HepG2 (cell line): Measurements from ENCODE around the gene R3HDM4. TPM values are rescaled to one million over a fixed set of nuclear protein-coding genes. Genes with fewer than 3 reads are reported as not detected.

ENCODE experiments used
- ATAC-seq: fragments of 200-7000 bp; cut with Tn5 transposase; 3 replicates; pipeline ENCODE4 v1.9.1; 2020; ENCODE audit warnings: mild to moderate bottlenecking, moderate library complexity
- BruUV-seq: library from RNA; stranded (reverse); fragments of 400-500 nt; replicated peaks from 2 replicates; lab custom pipeline; 2021; lab: Mats Ljungman, UMichigan
- CTCF ChIA-PET: fragments of 300-600 bp; formaldehyde crosslinking; extraction: SDS; loops from one replicate; lab custom pipeline; 2021; ENCODE audit warnings: low total read pairs, inconsistent platforms, low intra/inter-chr PET ratio; lab: Yijun Ruan, JAX
- POLR2A ChIA-PET: fragments of 350-600 bp; sonication (Branson Sonifier 250); formaldehyde crosslinking; loops from one replicate; lab custom pipeline; 2020; ENCODE audit warnings: antibody characterized with exemption, inconsistent platforms; lab: Yijun Ruan, JAX
- DNase-seq: peaks from one replicate; pipeline ENCODE4 v3.0.0-alpha.2; 2015; ENCODE audit warnings: low spot score
- FAIRE-seq: peaks from 3 replicates; lab custom pipeline; 2011; peaks lifted over from hg19 to GRCh38; lab: Jason Lieb, UNC
- H2AFZ ChIP-seq: one replicate; pipeline ENCODE4 v1.6.1; 2011; ENCODE audit warnings: low read length, inconsistent platforms
- H3K27ac ChIP-seq: fragments of 300-600 bp; 3 replicates; pipeline ENCODE4 v1.8.0; 2011; ENCODE audit warnings: mixed run types, mild to moderate bottlenecking, mixed read lengths, low read length, inconsistent platforms; ENCODE audit not compliant: insufficient read depth; ENCODE audit errors: extremely low read length
- H3K27me3 ChIP-seq, 2 experiments: fragments of 200-600 bp in 1 of 2; 2 replicates in 1 of 2; 3 replicates in 1 of 2; pipeline versions ENCODE4 v1.6.0 to v1.8.0; 2011; ENCODE audit warnings: low read length in 2 of 2, mild to moderate bottlenecking in 2 of 2, moderate library complexity in 2 of 2, inconsistent platforms in 1 of 2; ENCODE audit not compliant: insufficient read depth in 2 of 2, control insufficient read depth in 1 of 2
- H3K36me3 ChIP-seq, 2 experiments: fragments of 200-600 bp in 1 of 2; replicated peaks in 1 of 2; 2 replicates in 1 of 2; 3 replicates in 1 of 2; pipeline versions ENCODE4 v1.5.1 to v1.8.0; 2011; ENCODE audit warnings: low read length in 2 of 2, inconsistent platforms in 1 of 2; ENCODE audit not compliant: insufficient read depth in 2 of 2, control insufficient read depth in 1 of 2
- H3K4me1 ChIP-seq: 2 replicates; pipeline ENCODE4 v1.5.1; 2012; ENCODE audit warnings: low read length, inconsistent platforms; ENCODE audit not compliant: insufficient read depth
- H3K4me2 ChIP-seq: 2 replicates; pipeline ENCODE4 v1.6.0; 2011; ENCODE audit warnings: low read depth, low read length, inconsistent platforms
- H3K4me3 ChIP-seq, 3 experiments: fragments of 200-600 bp in 1 of 3; sonication (generic), shearing (Covaris generic) in 1 of 3; replicated peaks in 1 of 3; 2 replicates each; pipeline ENCODE4 v1.5.1; 2011 to 2016; ENCODE audit warnings: low read length in 3 of 3, inconsistent platforms in 2 of 3, low read depth in 2 of 3, mild to moderate bottlenecking in 2 of 3, control low read depth in 1 of 3, mixed read lengths in 1 of 3; ENCODE audit not compliant: insufficient read depth in 1 of 3
- H3K79me2 ChIP-seq: one replicate; pipeline ENCODE4 v1.6.1; 2011; ENCODE audit warnings: low read length, inconsistent platforms; ENCODE audit not compliant: insufficient read depth
- H3K9ac ChIP-seq: 2 replicates; pipeline ENCODE4 v1.6.0; 2011; ENCODE audit warnings: mild to moderate bottlenecking, low read depth, low read length, inconsistent platforms; ENCODE audit not compliant: insufficient read depth
- H3K9me3 ChIP-seq: 2 replicates; pipeline ENCODE4 v1.5.1; 2012; ENCODE audit warnings: mild to moderate bottlenecking, low read length
- H4K20me1 ChIP-seq: 2 replicates; pipeline ENCODE4 v1.6.0; 2011; ENCODE audit warnings: inconsistent platforms, mild to moderate bottlenecking, low read length, moderate library complexity; ENCODE audit not compliant: insufficient read depth
- EHMT2 ChIP-seq: fragments of 200-600 bp; sonication (generic); IDR thresholded peaks from 2 replicates; pipeline ENCODE4 v1.7.0; 2017; ENCODE audit warnings: antibody characterized with exemption, low read depth, low read length, borderline replicate concordance
- MED1 ChIP-seq: sonication (generic); formaldehyde crosslinking; IDR thresholded peaks from 2 replicates; pipeline ENCODE4 v1.4.0; 2020; ENCODE audit warnings: missing genetic modification reagents
- MYNN ChIP-seq: sonication (generic); formaldehyde crosslinking; IDR thresholded peaks from 2 replicates; pipeline ENCODE4 v1.4.0; 2020; ENCODE audit warnings: mild to moderate bottlenecking, low read depth, missing genetic modification reagents
- SPEN ChIP-seq: sonication (generic); formaldehyde crosslinking; IDR thresholded peaks from 2 replicates; pipeline ENCODE4 v1.5.1; 2020; ENCODE audit warnings: low read depth, mild to moderate bottlenecking, missing genetic modification reagents
- SRSF1 ChIP-seq: fragments of 200-400 bp; formaldehyde crosslinking; optimal IDR thresholded peaks from 2 replicates; pipeline ENCODE3; 2017; ENCODE audit warnings: mild to moderate bottlenecking, low read depth, low read length, moderate library complexity
- ZMAT3 ChIP-seq: sonication (generic); formaldehyde crosslinking; conservative IDR thresholded peaks from 2 replicates; pipeline ENCODE4 v1.7.0; 2021; ENCODE audit warnings: missing genetic modification reagents
- ZNF253 ChIP-seq: sonication (generic); formaldehyde crosslinking; IDR thresholded peaks from 2 replicates; pipeline ENCODE4 v1.8.0; 2022; ENCODE audit warnings: mild to moderate bottlenecking, missing genetic modification reagents, borderline replicate concordance
- ZNF30 ChIP-seq: sonication (generic); formaldehyde crosslinking; IDR thresholded peaks from 2 replicates; pipeline ENCODE4 v1.5.0; 2020; ENCODE audit warnings: mild to moderate bottlenecking, missing genetic modification reagents
- WGBS: methylation state at CpG from one replicate; pipeline ENCODE4 v1.1.6; 2017; ENCODE audit warnings: low lambda C conversion rate; 5-methylcytosine and 5-hydroxymethylcytosine counted together
- in situ Hi-C: cut with HindIII; loops from 2 replicates; pipeline ENCODE4 v1.10.0; 2017; ENCODE audit warnings: low pct_unique_long_range_greater_than_20kb; ENCODE audit not compliant: extremely low pct_ligation_motif_present
- intact Hi-C: fragments of 100-400 bp; cut with micrococcal nuclease; formaldehyde crosslinking; loops from one replicate; pipeline ENCODE4 v1.10.0; 2022; ENCODE audit not compliant: unreplicated experiment
- polyA plus RNA-seq, 8 experiments: library from polyadenylated mRNA; depleted of rRNA in 3 of 8; stranded (reverse) in 7 of 8; unstranded in 1 of 8; fragments of >200 nt; fragmentation: Illumina TruSeq in 4 of 8; extraction: Trizol in 4 of 8; gene quantifications; 2 replicates each; pipeline versions ENCODE4 v1.2.1 to v1.2.3, GENCODE V29; 2011 to 2016; ENCODE audit warnings: low read depth in 4 of 8, missing spikeins in 1 of 8, mixed read lengths in 1 of 8; ENCODE audit not compliant: insufficient read depth in 1 of 8
- total RNA-seq, 5 experiments: library from RNA; depleted of rRNA; stranded (reverse); fragments of >200 nt; fragmentation: Illumina TruSeq; extraction: Trizol; gene quantifications; 2 replicates each; pipeline ENCODE4 v1.2.3, GENCODE V29; 2016; ENCODE audit warnings: low read depth in 1 of 5

R3HDM4 gene
- total and polyA plus RNA-seq, 2 of the 13 experiments (the other 11 are each of a cell fraction or from before 2014, with no cell fraction given): 26.2 to 26.9 TPM

GRCh38 chr19:871446-872265 is 41.4 kb downstream of the R3HDM4 start (continued):
- no peak for TF ChIP-seq ZNF253 (CRISPR knock-in tag)
- no peak for TF ChIP-seq SRSF1

DNA sequence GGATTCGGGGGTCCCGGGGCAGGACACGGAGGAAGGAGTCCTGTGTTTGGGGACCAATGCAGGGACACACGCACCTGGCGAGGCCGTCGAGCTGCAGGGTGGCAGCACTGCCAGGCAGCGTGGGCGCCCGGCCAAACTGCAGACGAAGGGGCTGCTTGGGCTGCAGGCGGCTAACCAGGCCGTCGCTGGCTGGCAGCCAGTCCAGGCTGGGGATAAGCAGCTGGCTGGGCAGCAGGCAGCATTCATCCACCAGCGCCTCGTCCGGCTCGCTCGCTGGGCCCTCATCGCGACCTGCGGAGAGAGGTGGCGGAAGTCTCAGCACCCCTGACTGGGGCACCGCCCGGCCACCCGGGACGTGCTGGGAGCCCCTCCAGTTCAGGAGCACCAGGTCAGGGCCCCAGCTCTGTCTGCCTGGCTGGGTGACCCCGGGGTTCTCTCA is 42.0 kb downstream of the R3HDM4 start:
- FAIRE-seq (no peak), ATAC-seq (no peak), DNase-seq (no peak)
- no TSS peak for BruUV-seq
- Histone ChIP-seq H3K36me3 (peaks cover 3 to 12% of the 10 kb centered on the region in 2 experiments; a peak in 3 of 5 replicates), H3K9ac (no peak overlapping the region), H3K4me3 (no peak overlapping the region), H3K9me3 (no peaks in the 10 kb centered on the region), H4K20me1 (no peaks in the 10 kb centered on the region), H3K27me3 (no peaks in the 10 kb centered on the region), H3K4me2 (no peak overlapping the region), H3K4me1 (no peaks in the 10 kb centered on the region), H2AFZ (no peak overlapping the region), H3K27ac (peak overlapping the region; percentile 40), H3K79me2 (no peaks in the 10 kb centered on the region)
- in situ Hi-C loops (no loop called here), intact Hi-C loops (no loop called here)
- POLR2A ChIA-PET: no interaction called here
- 97% methylated on average over 17 of the region's 28 CpGs for WGBS
- CTCF ChIA-PET: no interaction called here
- TF ChIP-seq MED1 (CRISPR knock-in tag) (no peak), ZMAT3 (no peak), SPEN (no peak), MYNN (CRISPR knock-in tag) (0 out of 2 replicates have a peak, but pooled peaks have one; percentile 15), ZNF30 (CRISPR knock-in tag) (no peak), EHMT2 (no peak)
